ENCODE measurements around the gene RPP25.

GRCh38 chr15:74958320-74958907 is 1.8 kb upstream of the RPP25 start:
- TF ChIP-seq ZNF396 (CRISPR knock-in tag; IDR thresholded peaks at IDR 0.05; ENCODE audit: borderline replicate concordance): no peak
- no peak for TF ChIP-seq CTCF (IDR thresholded peaks at IDR 0.05)
- TF ChIP-seq ZNF263 (CRISPR knock-in tag; IDR thresholded peaks at IDR 0.05; ENCODE audit: low read depth): no peak
- no peak for TF ChIP-seq MAX (CRISPR knock-in tag; IDR thresholded peaks at IDR 0.05)
- no peak for TF ChIP-seq USF1 (CRISPR knock-in tag; IDR thresholded peaks at IDR 0.05)
- TF ChIP-seq TEAD4 (CRISPR knock-in tag; IDR thresholded peaks at IDR 0.05): no peak
- TF ChIP-seq MLX (CRISPR knock-in tag; IDR thresholded peaks at IDR 0.05): no peak

All from WTC11 (cell line).